H1 (cell line): Measurements from ENCODE around the gene ALG6. TPM values are rescaled to one million over a fixed set of nuclear protein-coding genes. Genes with fewer than 3 reads are reported as not detected.

ENCODE experiments used
- CTCF ChIA-PET: fragments of 300-600 bp; sonication (Branson Sonifier 250); formaldehyde crosslinking; loops from one replicate; lab custom pipeline; 2021; ENCODE audit not compliant: partially characterized antibody; lab: Charles Lee
- POLR2A ChIA-PET: fragments of 300-600 bp; sonication (Branson Sonifier 250); formaldehyde crosslinking; loops from one replicate; lab custom pipeline; 2021; ENCODE audit warnings: inconsistent platforms; ENCODE audit not compliant: partially characterized antibody; lab: Charles Lee
- DNase-seq, 2 experiments: peaks; one replicate each; pipeline versions ENCODE4 v3.0.0 to v3.0.0-alpha.2; 2010 to 2022; ENCODE audit warnings: low spot score in 2 of 2, low read depth in 1 of 2, mixed read lengths in 1 of 2
- FAIRE-seq: peaks from 2 replicates; lab custom pipeline; 2011; peaks lifted over from hg19 to GRCh38; lab: Jason Lieb, UNC
- H2AFZ ChIP-seq: 2 replicates; pipeline ENCODE4 v1.8.1; 2012; ENCODE audit warnings: low read length, inconsistent platforms
- H2AK5ac ChIP-seq: 2 replicates; pipeline ENCODE4 v1.6.1; 2013; ENCODE audit warnings: low read depth, low read length
- H2BK120ac ChIP-seq: replicated peaks from 2 replicates; pipeline ENCODE3; 2013; ENCODE audit warnings: low read depth, low read length, inconsistent platforms
- H2BK12ac ChIP-seq: 2 replicates; pipeline ENCODE4 v1.6.1; 2013; ENCODE audit warnings: low read depth, low read length
- H2BK15ac ChIP-seq: 2 replicates; pipeline ENCODE4 v1.6.1; 2013; ENCODE audit warnings: low read length
- H2BK20ac ChIP-seq: 2 replicates; pipeline ENCODE4 v1.6.1; 2013; ENCODE audit warnings: low read length
- H2BK5ac ChIP-seq: 2 replicates; pipeline ENCODE4 v1.6.1; 2013; ENCODE audit warnings: low read depth, low read length
- H3K14ac ChIP-seq: 2 replicates; pipeline ENCODE4 v1.6.1; 2013; ENCODE audit warnings: inconsistent platforms; ENCODE audit not compliant: insufficient read length
- H3K18ac ChIP-seq: 2 replicates; pipeline ENCODE4 v1.6.1; 2013; ENCODE audit warnings: low read length; ENCODE audit errors: extremely low read depth
- H3K23ac ChIP-seq: 2 replicates; pipeline ENCODE4 v1.6.1; 2013; ENCODE audit warnings: inconsistent platforms; ENCODE audit not compliant: insufficient read length
- H3K23me2 ChIP-seq: 2 replicates; pipeline ENCODE4 v1.6.1; 2013; ENCODE audit warnings: low read depth, low read length
- H3K27ac ChIP-seq: 2 replicates; pipeline ENCODE4 v1.6.1; 2011; ENCODE audit warnings: low read depth, low read length, inconsistent platforms
- H3K27me3 ChIP-seq, 4 experiments: replicated peaks in 1 of 4; 1 replicate in 1 of 4; 2 replicates in 3 of 4; pipeline versions ENCODE4 v1.6.1 to v1.8.1; 2011 to 2013; ENCODE audit warnings: low read length in 3 of 4, mild to moderate bottlenecking in 3 of 4, inconsistent platforms in 2 of 4, mixed read lengths in 2 of 4, moderate library complexity in 1 of 4; ENCODE audit not compliant: control insufficient read depth in 3 of 4, insufficient read depth in 3 of 4; ENCODE audit errors: extremely low read depth in 1 of 4
- H3K36me3 ChIP-seq, 4 experiments: 2 replicates each; pipeline versions ENCODE4 v1.6.1 to v1.8.1; 2011 to 2013; ENCODE audit warnings: mild to moderate bottlenecking in 4 of 4, low read length in 3 of 4, moderate library complexity in 2 of 4, control low read depth in 1 of 4, inconsistent platforms in 1 of 4; ENCODE audit not compliant: insufficient read depth in 4 of 4, control insufficient read depth in 2 of 4
- H3K4ac ChIP-seq: replicated peaks from 2 replicates; pipeline ENCODE3; 2013; ENCODE audit warnings: low read length, low read depth, mixed read lengths, inconsistent platforms; ENCODE audit not compliant: insufficient read length
- H3K4me1 ChIP-seq, 4 experiments: replicated peaks in 1 of 4; 1 replicate in 1 of 4; 2 replicates in 3 of 4; pipeline versions ENCODE4 v1.6.1 to v1.8.1; 2011 to 2013; ENCODE audit warnings: low read length in 3 of 4, inconsistent platforms in 2 of 4, mixed read lengths in 1 of 4; ENCODE audit not compliant: insufficient read depth in 4 of 4, control insufficient read depth in 3 of 4
- H3K4me2 ChIP-seq, 2 experiments: 2 replicates each; pipeline versions ENCODE4 v1.6.1 to v1.8.1; 2011 to 2013; ENCODE audit warnings: low read depth in 2 of 2, low read length in 2 of 2, control low read depth in 1 of 2, inconsistent platforms in 1 of 2, mild to moderate bottlenecking in 1 of 2; ENCODE audit not compliant: insufficient read depth in 1 of 2
- H3K4me3 ChIP-seq, 4 experiments: fragments of 200-600, 300-600 bp in 1 of 4; sonication (generic), shearing (Covaris generic), sonication (Bioruptor Twin) in 1 of 4; 2 replicates each; pipeline versions ENCODE4 v1.5.1 to v1.8.1; 2011 to 2016; ENCODE audit warnings: low read length in 4 of 4, low read depth in 3 of 4, control low read depth in 2 of 4, inconsistent platforms in 2 of 4, mild to moderate bottlenecking in 2 of 4, mixed read lengths in 1 of 4, moderate library complexity in 1 of 4; ENCODE audit not compliant: insufficient read depth in 2 of 4; ENCODE audit errors: extremely low read depth in 1 of 4
- H3K56ac ChIP-seq: replicated peaks from 2 replicates; pipeline ENCODE3; 2013; ENCODE audit warnings: low read depth, mild to moderate bottlenecking, mixed read lengths, low read length, inconsistent platforms; ENCODE audit not compliant: insufficient read length
- H3K79me1 ChIP-seq: 2 replicates; pipeline ENCODE4 v1.6.1; 2013; ENCODE audit warnings: low read depth, low read length, control low read depth
- H3K79me2 ChIP-seq, 2 experiments: 2 replicates each; pipeline versions ENCODE4 v1.6.1 to v1.8.1; 2012 to 2013; ENCODE audit warnings: low read length in 2 of 2, mild to moderate bottlenecking in 2 of 2, inconsistent platforms in 1 of 2; ENCODE audit not compliant: insufficient read depth in 2 of 2, control insufficient read depth in 1 of 2
- H3K9ac ChIP-seq, 4 experiments: replicated peaks in 1 of 4; 1 replicate in 1 of 4; 2 replicates in 3 of 4; pipeline versions ENCODE4 v1.6.1 to v1.8.1; 2011 to 2013; ENCODE audit warnings: low read depth in 3 of 4, low read length in 3 of 4, control low read depth in 2 of 4, mild to moderate bottlenecking in 2 of 4, moderate library complexity in 2 of 4, inconsistent platforms in 1 of 4; ENCODE audit errors: extremely low read depth in 1 of 4
- H3K9me3 ChIP-seq, 2 experiments: 2 replicates each; pipeline versions ENCODE4 v1.6.1 to v1.8.1; 2012 to 2013; ENCODE audit warnings: mild to moderate bottlenecking in 2 of 2, moderate library complexity in 2 of 2, control low read depth in 1 of 2, inconsistent platforms in 1 of 2, low read depth in 1 of 2, low read length in 1 of 2, mixed read lengths in 1 of 2; ENCODE audit not compliant: insufficient read depth in 2 of 2
- H4K20me1 ChIP-seq, 2 experiments: replicated peaks in 1 of 2; 2 replicates each; pipeline versions ENCODE3 to v1.8.1; 2011 to 2013; ENCODE audit warnings: inconsistent platforms in 2 of 2, low read length in 2 of 2, mild to moderate bottlenecking in 1 of 2; ENCODE audit not compliant: insufficient read depth in 2 of 2, control insufficient read depth in 1 of 2
- H4K5ac ChIP-seq: 2 replicates; pipeline ENCODE4 v1.6.1; 2013; ENCODE audit warnings: low read length, low read depth, mixed read lengths, inconsistent platforms; ENCODE audit not compliant: insufficient read length
- H4K8ac ChIP-seq: 2 replicates; pipeline ENCODE4 v1.8.0; 2013; ENCODE audit warnings: mild to moderate bottlenecking, moderate library complexity, low read length, inconsistent platforms; ENCODE audit not compliant: insufficient read depth; ENCODE audit errors: extremely low read depth
- H4K91ac ChIP-seq: replicated peaks from 2 replicates; pipeline ENCODE3; 2013; ENCODE audit warnings: low read length, mixed read lengths, inconsistent platforms; ENCODE audit not compliant: insufficient read length
- ASH2L ChIP-seq: fragments of 200-600, 300-600 bp; sonication (generic); IDR thresholded peaks from one replicate; pipeline ENCODE4 v1.7.1; 2017; ENCODE audit warnings: low read length
- BCL11A ChIP-seq, 2 experiments: IDR thresholded peaks; one replicate each; pipeline ENCODE4 v1.6.1; 2011; ENCODE audit warnings: low read depth in 2 of 2, low read length in 2 of 2, mild to moderate bottlenecking in 2 of 2
- CREB1 ChIP-seq: IDR thresholded peaks from 2 replicates; pipeline ENCODE4 v1.6.1; 2012; ENCODE audit warnings: inconsistent platforms
- CTBP2 ChIP-seq: IDR thresholded peaks from 2 replicates; pipeline ENCODE4 v1.7.0; 2011; ENCODE audit warnings: borderline replicate concordance, mild to moderate bottlenecking, moderate library complexity, mixed read lengths, low read length; ENCODE audit not compliant: insufficient read depth, insufficient read length
- JUND ChIP-seq: IDR thresholded peaks from 2 replicates; pipeline ENCODE4 v1.6.1; 2011; ENCODE audit warnings: mild to moderate bottlenecking, improper control_type of control experiment, low read length
- RNF2 ChIP-seq: fragments of 200-900, 300-1000 bp; sonication (generic); IDR thresholded peaks from 2 replicates; pipeline ENCODE4 v1.7.1; 2016; ENCODE audit warnings: borderline replicate concordance, low read depth, mild to moderate bottlenecking, antibody characterized with exemption, low read length; ENCODE audit not compliant: poor library complexity, severe bottlenecking; ENCODE audit errors: missing control alignments
- SAP30 ChIP-seq: fragments of 300-600 bp; sonication (generic); IDR thresholded peaks from 2 replicates; pipeline ENCODE4 v1.7.1; 2012; ENCODE audit warnings: low read length, moderate library complexity, mild to moderate bottlenecking, inconsistent platforms; ENCODE audit not compliant: insufficient read depth, insufficient replicate concordance
- SIX5 ChIP-seq: IDR thresholded peaks from 2 replicates; pipeline ENCODE4 v1.6.1; 2011; ENCODE audit warnings: mild to moderate bottlenecking, low read depth, low read length
- WGBS, 2 experiments: shearing (Covaris generic) in 1 of 2; methylation state at CpG; one replicate each; pipeline versions ENCODE4 v1.1.6 to v1.1.7; 2013 to 2015; ENCODE audit warnings: low lambda C conversion rate in 2 of 2, mixed read lengths in 2 of 2, inconsistent platforms in 1 of 2, low coverage in 1 of 2, missing lambda C conversion rate in 1 of 2; ENCODE audit not compliant: insufficient replicate concordance in 2 of 2, insufficient coverage in 1 of 2, insufficient read length in 1 of 2; ENCODE audit errors: extremely low coverage in 1 of 2, missing lambda C conversion rate in 1 of 2; 5-methylcytosine and 5-hydroxymethylcytosine counted together
- polyA plus RNA-seq, 7 experiments: library from polyadenylated mRNA; depleted of rRNA in 3 of 7; stranded (reverse) in 5 of 7; unstranded in 2 of 7; fragments of >200 nt in 5 of 7; fragments of 200-250 nt in 2 of 7; gene quantifications; 1 replicate in 5 of 7; 2 replicates in 1 of 7; 4 replicates in 1 of 7; pipeline versions ENCODE4 v1.2.1 to v1.2.3, GENCODE V29; 2011 to 2013; ENCODE audit warnings: missing spikeins in 2 of 7, mixed read lengths in 2 of 7
- total RNA-seq: library from RNA; stranded (reverse); fragmentation: NEBNext Ultra II Directional; extraction: Animal tissue kit (Norgen Biotek cat#: 25700); gene quantifications from 2 replicates; pipeline ENCODE4 v1.2.1, GENCODE V29; 2021

ALG6 gene
- total and polyA plus RNA-seq, 2 of the 8 experiments (the other 6 are each of a cell fraction or from before 2014, with no cell fraction given) = 17.8 to 26.8 TPM

GRCh38 chr1:63448731-63449246 lies 81.4 kb downstream of the ALG6 start:
- no peak overlapping the region for H3K23ac ChIP-seq
- H3K4ac ChIP-seq = no peak overlapping the region
- H3K36me3 ChIP-seq = no peaks in the 10 kb centered on the region
- no peak overlapping the region for H2AFZ ChIP-seq
- no peaks in the 10 kb centered on the region for H3K79me2 ChIP-seq
- no peak overlapping the region for H4K91ac ChIP-seq
- H3K4me3 ChIP-seq = no peak overlapping the region
- H3K56ac ChIP-seq = no peak overlapping the region
- H3K18ac ChIP-seq = no peak overlapping the region
- H3K9me3 ChIP-seq = no peaks in the 10 kb centered on the region
- H2BK5ac ChIP-seq = no peak overlapping the region
- POLR2A ChIA-PET = no interaction called here
- no peaks in the 10 kb centered on the region for H3K4me1 ChIP-seq
- no peak overlapping the region for H2BK12ac ChIP-seq
- no peaks in the 10 kb centered on the region for H3K23me2 ChIP-seq
- H3K4me2 ChIP-seq = no peak overlapping the region
- no peak for DNase-seq
- FAIRE-seq = no peak
- no peak overlapping the region for H4K8ac ChIP-seq
- TF ChIP-seq CTBP2 = no peak
- TF ChIP-seq JUND = no peak
- TF ChIP-seq SIX5 = no peak
- no peak for TF ChIP-seq BCL11A (IDR thresholded peaks at IDR 0.05; ENCODE audit: low read depth in 2 of 2, low read length in 2 of 2)
- TF ChIP-seq RNF2 = no peak
- TF ChIP-seq ASH2L = no peak
- TF ChIP-seq CREB1 = no peak
- no peak for TF ChIP-seq SAP30
- no peak overlapping the region for H2AK5ac ChIP-seq
- no peak overlapping the region for H2BK120ac ChIP-seq
- H3K14ac ChIP-seq = no peak overlapping the region
- H4K5ac ChIP-seq = no peak overlapping the region
- H3K27me3 ChIP-seq = no peaks in the 10 kb centered on the region
- CTCF ChIA-PET = no interaction called here
- WGBS, 2 experiments = 93% methylated on average over 3 of the region's 3 CpGs; no CpG with 5 or more reads in 1 of the 2 experiments
- H3K27ac ChIP-seq = no peak overlapping the region
- H3K79me1 ChIP-seq = no peaks in the 10 kb centered on the region
- no peak overlapping the region for H2BK15ac ChIP-seq
- H4K20me1 ChIP-seq = no peaks in the 10 kb centered on the region
- no peak overlapping the region for H3K9ac ChIP-seq
- no peak overlapping the region for H2BK20ac ChIP-seq
